ENCODE measurements around the gene HOXA6. TPM values are rescaled to one million over a fixed set of nuclear protein-coding genes. Genes with fewer than 3 reads are reported as not detected.

HOXA6 gene
- total RNA-seq, 1 donor from 2014 or later: 6.5 TPM

DNA sequence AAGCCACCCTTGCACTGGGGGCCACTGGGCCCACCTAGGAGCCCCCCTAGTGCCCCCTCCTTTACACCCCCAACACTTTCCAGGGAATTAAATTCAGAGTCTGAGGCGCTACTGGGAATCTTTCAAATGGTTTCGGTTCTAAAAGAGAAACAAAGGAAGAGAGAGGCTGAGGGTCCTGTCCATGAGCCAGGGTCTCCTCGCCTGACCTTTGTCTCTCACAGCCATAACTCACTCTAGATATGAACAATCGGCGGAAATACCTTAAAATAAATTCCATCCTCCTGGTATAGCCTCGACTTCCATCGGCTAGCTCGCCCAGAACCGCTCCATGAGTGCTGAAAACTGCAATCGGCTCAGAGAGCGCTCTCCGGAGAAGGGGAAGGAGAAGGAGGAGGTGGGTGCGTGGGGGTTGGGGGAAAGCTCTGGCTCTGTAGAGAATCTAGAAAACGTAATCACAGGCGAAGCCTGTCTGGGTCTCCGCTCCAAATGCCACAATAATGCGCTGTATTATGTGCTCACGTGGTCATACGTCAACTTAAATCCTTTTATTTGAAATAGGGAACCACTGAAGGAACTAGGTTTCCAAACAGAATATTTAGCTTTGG, 29.6 kb downstream of the HOXA6 start:
- intact Hi-C loops (cut with DNase I): no loop called here
- peaks cover under 1% of the 10 kb centered on the region for H3K27me3 ChIP-seq
- no peaks in the 10 kb centered on the region for H3K36me3 ChIP-seq
- TF ChIP-seq, protein P1, sequence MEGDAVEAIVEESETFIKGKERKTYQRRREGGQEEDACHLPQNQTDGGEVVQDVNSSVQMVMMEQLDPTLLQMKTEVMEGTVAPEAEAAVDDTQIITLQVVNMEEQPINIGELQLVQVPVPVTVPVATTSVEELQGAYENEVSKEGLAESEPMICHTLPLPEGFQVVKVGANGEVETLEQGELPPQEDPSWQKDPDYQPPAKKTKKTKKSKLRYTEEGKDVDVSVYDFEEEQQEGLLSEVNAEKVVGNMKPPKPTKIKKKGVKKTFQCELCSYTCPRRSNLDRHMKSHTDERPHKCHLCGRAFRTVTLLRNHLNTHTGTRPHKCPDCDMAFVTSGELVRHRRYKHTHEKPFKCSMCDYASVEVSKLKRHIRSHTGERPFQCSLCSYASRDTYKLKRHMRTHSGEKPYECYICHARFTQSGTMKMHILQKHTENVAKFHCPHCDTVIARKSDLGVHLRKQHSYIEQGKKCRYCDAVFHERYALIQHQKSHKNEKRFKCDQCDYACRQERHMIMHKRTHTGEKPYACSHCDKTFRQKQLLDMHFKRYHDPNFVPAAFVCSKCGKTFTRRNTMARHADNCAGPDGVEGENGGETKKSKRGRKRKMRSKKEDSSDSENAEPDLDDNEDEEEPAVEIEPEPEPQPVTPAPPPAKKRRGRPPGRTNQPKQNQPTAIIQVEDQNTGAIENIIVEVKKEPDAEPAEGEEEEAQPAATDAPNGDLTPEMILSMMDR (IDR thresholded peaks at IDR 0.05): no peak
- H3K4me3 ChIP-seq: peak overlapping the region; percentile 65
- no peaks in the 10 kb centered on the region for H3K9me3 ChIP-seq
- no peak for ATAC-seq
- no peak for DNase-seq
- H3K27ac ChIP-seq: peak overlapping the region; percentile 89
- peaks cover 9% of the 10 kb centered on the region for H3K4me1 ChIP-seq

DNA sequence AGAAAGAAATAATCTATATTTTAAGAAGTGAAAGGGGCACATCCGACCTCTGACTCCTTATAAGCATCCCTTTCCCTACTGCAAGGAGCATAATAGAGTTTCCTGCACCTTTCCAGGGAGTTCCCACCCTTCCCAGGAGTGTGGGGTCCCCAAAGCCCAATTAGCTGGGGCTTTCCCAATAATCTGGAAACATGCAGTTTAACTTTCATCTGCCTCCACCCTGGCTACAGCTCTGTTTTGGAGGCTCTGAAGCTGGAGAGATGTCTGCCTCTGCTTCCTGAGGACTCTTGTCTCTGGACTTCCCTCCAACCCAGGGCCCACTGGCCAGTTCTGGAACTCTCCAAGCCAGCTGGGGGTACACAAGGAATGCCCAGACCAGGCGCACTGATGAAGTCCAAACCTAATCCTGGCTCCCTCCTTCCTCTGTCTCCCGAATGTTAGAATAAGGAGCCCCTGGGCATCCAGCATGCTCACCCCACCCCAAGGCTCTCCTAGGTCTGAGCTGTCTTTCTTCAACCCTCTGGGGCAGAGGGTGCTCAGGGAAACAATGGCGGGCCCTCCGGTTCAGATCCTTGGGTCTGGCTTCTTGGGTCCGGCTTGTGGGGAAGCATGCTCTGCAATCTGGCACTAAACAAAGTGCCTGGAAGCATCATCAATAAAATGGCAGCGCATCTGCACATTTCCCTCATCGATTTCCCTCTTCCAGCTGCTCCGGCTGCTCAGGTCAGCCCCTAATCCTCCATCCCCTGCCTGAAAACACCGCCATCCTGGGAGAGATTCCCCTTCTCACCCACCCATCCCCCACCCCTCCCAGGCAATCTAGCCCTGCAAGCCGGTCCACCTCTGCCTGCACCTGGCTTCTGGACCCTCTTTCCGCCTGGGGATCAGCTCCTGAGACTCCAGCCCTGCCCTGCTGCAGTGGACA, 30.4 kb downstream of the HOXA6 start:
- peak overlapping the region; percentile 89 for H3K27ac ChIP-seq
- no peaks in the 10 kb centered on the region for H3K36me3 ChIP-seq
- H3K9me3 ChIP-seq: no peaks in the 10 kb centered on the region
- intact Hi-C loops (cut with DNase I): no loop called here
- TF ChIP-seq, protein P1 (IDR thresholded peaks at IDR 0.05): no peak
- no peak for DNase-seq
- H3K4me3 ChIP-seq: peak overlapping the region; percentile 65
- H3K27me3 ChIP-seq: no peaks in the 10 kb centered on the region
- ATAC-seq: no peak
- peaks cover 9% of the 10 kb centered on the region for H3K4me1 ChIP-seq

DNA sequence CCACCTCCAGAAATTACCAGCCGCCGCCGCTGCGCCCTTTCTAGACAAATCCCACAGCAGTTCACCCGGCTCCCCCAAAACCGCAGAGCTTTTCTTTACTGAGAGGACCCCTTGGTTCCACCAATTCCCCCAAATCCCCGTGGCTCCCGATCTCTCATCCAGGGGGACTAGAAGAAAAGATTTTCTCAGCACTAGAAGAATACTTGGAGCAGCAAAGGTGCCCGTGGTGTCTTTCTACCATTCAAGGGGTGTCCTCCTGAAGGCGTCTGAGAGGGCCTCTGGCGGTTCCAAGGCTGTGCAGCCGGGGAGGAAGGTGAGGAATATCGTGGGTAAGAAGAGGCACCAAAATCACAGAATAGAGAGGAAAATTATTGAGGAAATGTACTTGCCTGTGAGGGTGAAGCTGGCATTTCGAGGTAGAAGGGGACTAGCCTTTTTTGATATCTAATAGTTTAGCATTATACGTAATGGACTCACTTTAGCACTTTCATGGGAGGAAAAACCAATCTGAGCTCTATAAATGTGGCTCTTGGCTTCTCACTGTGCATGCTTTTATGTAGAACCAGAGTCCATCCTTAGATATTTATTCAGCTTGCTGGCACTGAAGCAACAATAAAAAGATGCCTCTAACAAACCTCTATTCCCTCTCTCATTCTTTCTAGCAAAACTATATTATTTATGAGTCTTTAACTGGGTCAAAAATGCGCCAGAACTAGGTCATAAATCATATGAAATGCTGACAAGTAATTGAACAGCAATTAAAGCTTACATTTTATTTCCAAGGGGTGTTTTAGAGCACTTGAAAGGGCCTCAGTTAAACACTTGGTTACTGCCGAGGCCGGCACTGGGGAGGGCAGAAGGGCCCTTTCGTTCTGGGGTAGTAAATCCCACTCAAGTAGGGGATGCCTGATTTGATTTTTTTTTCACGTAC, 31.3 kb downstream of the HOXA6 start:
- H3K4me1 ChIP-seq: peaks cover 9% of the 10 kb centered on the region
- no peaks in the 10 kb centered on the region for H3K27me3 ChIP-seq
- peak overlapping the region; percentile 65 for H3K4me3 ChIP-seq
- DNase-seq (no peak), ATAC-seq (no peak)
- peak overlapping the region; percentile 89 for H3K27ac ChIP-seq
- H3K9me3 ChIP-seq: no peaks in the 10 kb centered on the region
- TF ChIP-seq, protein P1 (IDR thresholded peaks at IDR 0.05): no peak
- H3K36me3 ChIP-seq: no peaks in the 10 kb centered on the region
- intact Hi-C loops (cut with DNase I): no loop called here

DNA sequence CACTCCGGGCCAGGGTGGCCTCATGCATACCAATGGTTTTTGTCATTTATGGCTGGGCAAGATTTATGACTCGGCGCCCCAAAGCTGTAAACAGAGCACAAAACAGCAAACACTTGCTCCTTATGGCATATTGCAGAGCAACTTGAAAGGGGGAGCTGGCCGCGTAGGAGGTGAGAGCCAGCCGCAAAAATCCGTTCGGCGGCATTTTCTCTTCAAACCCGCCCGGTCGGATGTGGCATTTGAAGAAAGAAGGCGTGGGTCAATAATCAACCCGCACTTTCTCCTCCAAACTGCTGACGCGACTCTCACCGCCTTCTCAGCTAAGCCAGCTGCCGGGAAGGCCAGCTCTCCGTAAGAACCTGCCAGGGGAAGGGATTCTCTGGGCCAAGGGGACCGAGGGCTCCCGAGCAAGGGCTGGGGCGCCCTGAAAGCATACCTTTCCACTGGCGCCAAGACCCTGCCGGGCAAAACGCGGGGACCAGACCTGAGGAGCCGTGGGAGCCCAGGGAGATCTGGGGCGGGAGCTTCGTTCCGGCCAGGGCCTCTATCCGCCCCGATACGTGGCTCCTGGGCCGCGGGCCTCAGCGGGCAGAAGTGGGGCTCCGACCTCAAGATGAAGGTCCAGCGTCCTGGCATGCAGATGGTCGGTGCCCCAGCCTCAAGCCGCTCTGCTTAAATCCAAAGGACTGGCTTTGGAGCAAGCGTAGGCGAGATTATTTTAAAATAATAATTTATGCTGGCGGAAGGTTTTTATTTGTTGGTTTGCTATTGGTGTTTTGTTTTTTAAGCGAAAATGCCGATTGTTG, 32.1 kb downstream of the HOXA6 start:
- DNase-seq: no peak

More for the DNA sequence above, 32.1 kb downstream of the HOXA6 start:
- H3K36me3 ChIP-seq: no peaks in the 10 kb centered on the region
- peak overlapping the region; percentile 65 for H3K4me3 ChIP-seq
- TF ChIP-seq, protein P1 (IDR thresholded peaks at IDR 0.05): no peak
- H3K9me3 ChIP-seq: no peaks in the 10 kb centered on the region
- H3K27me3 ChIP-seq: no peaks in the 10 kb centered on the region
- no peak for ATAC-seq
- H3K27ac ChIP-seq: peak overlapping the region; percentile 89
- intact Hi-C loops (cut with DNase I): no loop called here
- peaks cover 9% of the 10 kb centered on the region for H3K4me1 ChIP-seq
